ENCODE results near the gene HMGN3.

DNA sequence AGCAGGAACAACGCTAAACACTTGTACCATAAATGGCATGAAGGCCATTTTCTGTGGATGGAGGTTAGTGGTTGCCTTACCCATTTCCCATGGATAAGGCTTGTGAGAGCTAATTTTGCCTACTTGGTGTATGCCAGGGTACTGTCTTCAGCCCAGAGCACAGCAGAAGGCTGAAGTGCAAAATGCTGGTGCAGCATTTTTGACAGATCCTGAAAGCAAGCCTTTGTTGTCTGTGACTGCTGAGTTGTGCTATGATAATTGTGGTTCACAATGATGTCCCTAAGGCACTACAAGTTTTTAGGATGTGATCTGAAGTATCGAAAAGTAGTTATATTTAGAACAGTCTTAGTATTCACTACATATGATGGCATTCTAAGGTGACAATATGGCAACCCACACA is 14.7 kb upstream of the HMGN3 start:
- TF ChIP-seq, protein P1, sequence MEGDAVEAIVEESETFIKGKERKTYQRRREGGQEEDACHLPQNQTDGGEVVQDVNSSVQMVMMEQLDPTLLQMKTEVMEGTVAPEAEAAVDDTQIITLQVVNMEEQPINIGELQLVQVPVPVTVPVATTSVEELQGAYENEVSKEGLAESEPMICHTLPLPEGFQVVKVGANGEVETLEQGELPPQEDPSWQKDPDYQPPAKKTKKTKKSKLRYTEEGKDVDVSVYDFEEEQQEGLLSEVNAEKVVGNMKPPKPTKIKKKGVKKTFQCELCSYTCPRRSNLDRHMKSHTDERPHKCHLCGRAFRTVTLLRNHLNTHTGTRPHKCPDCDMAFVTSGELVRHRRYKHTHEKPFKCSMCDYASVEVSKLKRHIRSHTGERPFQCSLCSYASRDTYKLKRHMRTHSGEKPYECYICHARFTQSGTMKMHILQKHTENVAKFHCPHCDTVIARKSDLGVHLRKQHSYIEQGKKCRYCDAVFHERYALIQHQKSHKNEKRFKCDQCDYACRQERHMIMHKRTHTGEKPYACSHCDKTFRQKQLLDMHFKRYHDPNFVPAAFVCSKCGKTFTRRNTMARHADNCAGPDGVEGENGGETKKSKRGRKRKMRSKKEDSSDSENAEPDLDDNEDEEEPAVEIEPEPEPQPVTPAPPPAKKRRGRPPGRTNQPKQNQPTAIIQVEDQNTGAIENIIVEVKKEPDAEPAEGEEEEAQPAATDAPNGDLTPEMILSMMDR (optimal IDR thresholded peaks at IDR 0.05 in 1 of 3, IDR thresholded peaks at IDR 0.05 in 1 of 3, conservative IDR thresholded peaks at IDR 0.05 in 1 of 3; ENCODE audit: extremely low read depth in 1 of 3, insufficient read depth in 2 of 3, low read length in 3 of 3) = no peak
- TF ChIP-seq EZH2 (IDR thresholded peaks at IDR 0.05; ENCODE audit: low read length) = no peak

All from keratinocyte (primary cell).